Mesothelial cell of epicardium (in vitro differentiated cells): ENCODE results near the gene TUBA3E. TPM values are rescaled to one million over a fixed set of nuclear protein-coding genes. Genes with fewer than 3 reads are reported as not detected.
"Not testable (repeated sequence)": the region's sequence is repeated elsewhere in the genome, so short reads cannot be mapped to it uniquely, and the experiment has no call there.

Experiments
- DNase-seq, 2 experiments: peaks; one replicate each; pipeline ENCODE4 v3.0.0; 2021; ENCODE audit warnings: low spot score in 2 of 2; ENCODE audit not compliant: unreplicated experiment in 2 of 2
- H3K27ac Mint-ChIP-seq: 2 replicates; pipeline ENCODE4 v1.8.0; 2021; ENCODE audit warnings: mixed read lengths
- H3K27me3 Mint-ChIP-seq: 2 replicates; pipeline ENCODE4 v1.8.0; 2021; ENCODE audit warnings: low read depth, mixed read lengths
- H3K36me3 Mint-ChIP-seq: 2 replicates; pipeline ENCODE4 v1.8.0; 2021; ENCODE audit warnings: mixed read lengths
- H3K4me1 Mint-ChIP-seq: 2 replicates; pipeline ENCODE4 v1.8.0; 2021; ENCODE audit warnings: mixed read lengths
- H3K4me3 Mint-ChIP-seq: 2 replicates; pipeline ENCODE4 v1.8.0; 2021; ENCODE audit warnings: mild to moderate bottlenecking, moderate library complexity, mixed read lengths
- H3K9me3 Mint-ChIP-seq: 2 replicates; pipeline ENCODE4 v1.8.0; 2021; ENCODE audit warnings: mixed read lengths
- total RNA-seq: library from RNA; stranded (reverse); gene quantifications from 3 replicates; pipeline ENCODE4 v1.2.1, GENCODE V29; 2021
- TF ChIP-seq, protein P1 (sequence below): fragments of 200-600 bp; sonication (generic); IDR thresholded peaks from one replicate; pipeline ENCODE4 v1.5.0; 2021; ENCODE audit warnings: antibody characterized with exemption; ENCODE audit not compliant: unreplicated experiment

Gene TUBA3E
- total RNA-seq, 1 donor from 2014 or later = not detected

GRCh38 chr2:130181325-130181879 is 16.8 kb downstream of the TUBA3E start, which contains the start of gene SMPD4:
Gene SMPD4, minus strand, starts transcription at chr2:130181602. Its CDS starts 5,010 bp downstream, at chr2:130176592.
- peaks cover 5% of the 10 kb centered on the region for H3K36me3 Mint-ChIP-seq
- peak; percentile 97 to 99 for DNase-seq
- peaks cover 22% of the 10 kb centered on the region for H3K4me1 Mint-ChIP-seq
- H3K9me3 Mint-ChIP-seq = no peaks in the 10 kb centered on the region
- no peaks in the 10 kb centered on the region for H3K27me3 Mint-ChIP-seq
- peak within 1 kb of the TSS; percentile 96 for H3K27ac Mint-ChIP-seq
- TF ChIP-seq, protein P1, sequence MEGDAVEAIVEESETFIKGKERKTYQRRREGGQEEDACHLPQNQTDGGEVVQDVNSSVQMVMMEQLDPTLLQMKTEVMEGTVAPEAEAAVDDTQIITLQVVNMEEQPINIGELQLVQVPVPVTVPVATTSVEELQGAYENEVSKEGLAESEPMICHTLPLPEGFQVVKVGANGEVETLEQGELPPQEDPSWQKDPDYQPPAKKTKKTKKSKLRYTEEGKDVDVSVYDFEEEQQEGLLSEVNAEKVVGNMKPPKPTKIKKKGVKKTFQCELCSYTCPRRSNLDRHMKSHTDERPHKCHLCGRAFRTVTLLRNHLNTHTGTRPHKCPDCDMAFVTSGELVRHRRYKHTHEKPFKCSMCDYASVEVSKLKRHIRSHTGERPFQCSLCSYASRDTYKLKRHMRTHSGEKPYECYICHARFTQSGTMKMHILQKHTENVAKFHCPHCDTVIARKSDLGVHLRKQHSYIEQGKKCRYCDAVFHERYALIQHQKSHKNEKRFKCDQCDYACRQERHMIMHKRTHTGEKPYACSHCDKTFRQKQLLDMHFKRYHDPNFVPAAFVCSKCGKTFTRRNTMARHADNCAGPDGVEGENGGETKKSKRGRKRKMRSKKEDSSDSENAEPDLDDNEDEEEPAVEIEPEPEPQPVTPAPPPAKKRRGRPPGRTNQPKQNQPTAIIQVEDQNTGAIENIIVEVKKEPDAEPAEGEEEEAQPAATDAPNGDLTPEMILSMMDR = no peak
- peak within 1 kb of the TSS; percentile 95 for H3K4me3 Mint-ChIP-seq

DNA sequence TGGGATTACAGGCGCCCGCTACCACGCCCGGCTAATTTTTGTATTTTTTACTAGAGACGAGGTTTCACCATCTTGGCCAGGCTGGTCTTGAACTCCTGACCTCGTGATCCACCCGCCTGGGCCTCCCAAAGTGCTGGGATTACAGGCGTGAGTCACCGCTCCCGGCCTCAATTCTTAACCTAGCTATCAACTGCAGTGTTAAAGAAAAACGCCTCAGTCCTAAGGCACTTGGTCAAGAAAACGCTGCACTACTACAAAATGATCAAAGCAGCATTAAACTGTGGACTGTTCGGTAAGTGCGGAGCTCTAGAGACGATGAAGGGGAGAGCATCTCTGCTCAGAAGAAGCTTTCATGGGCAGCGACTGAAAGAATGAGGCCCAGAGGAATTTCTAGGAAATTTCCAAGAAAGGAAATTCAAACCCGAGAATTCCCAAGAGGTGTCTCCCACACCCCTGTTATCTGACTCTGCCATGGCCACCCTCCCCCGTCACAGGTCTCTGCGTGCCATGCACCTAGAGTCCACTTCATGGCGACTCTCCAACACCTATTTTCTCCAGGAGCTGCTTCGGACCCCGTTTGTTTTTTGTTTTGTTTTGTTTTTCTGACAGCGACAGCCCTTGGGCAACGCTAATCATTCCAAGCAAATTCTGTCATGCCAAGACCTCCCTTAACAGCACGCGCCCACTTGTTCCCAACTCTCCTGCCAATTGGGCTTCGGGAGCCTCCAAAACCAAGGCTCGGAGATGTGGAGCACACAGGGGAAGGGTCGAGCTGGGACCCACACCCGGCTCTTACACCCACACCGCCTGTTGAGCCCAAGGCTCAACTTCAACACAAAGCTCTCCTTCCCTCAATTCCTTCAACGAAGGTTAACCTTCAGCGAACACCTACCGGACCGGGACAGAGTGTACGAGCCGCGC is 17.6 kb downstream of the TUBA3E start:
- Mint-ChIP-seq H3K4me1 (peaks cover 22% of the 10 kb centered on the region), H3K4me3 (peak overlapping the region; percentile 95), H3K27ac (peak overlapping the region; percentile 96)
- H3K36me3 Mint-ChIP-seq, DNase-seq, H3K27me3 Mint-ChIP-seq, H3K9me3 Mint-ChIP-seq: not testable (repeated sequence)

DNA sequence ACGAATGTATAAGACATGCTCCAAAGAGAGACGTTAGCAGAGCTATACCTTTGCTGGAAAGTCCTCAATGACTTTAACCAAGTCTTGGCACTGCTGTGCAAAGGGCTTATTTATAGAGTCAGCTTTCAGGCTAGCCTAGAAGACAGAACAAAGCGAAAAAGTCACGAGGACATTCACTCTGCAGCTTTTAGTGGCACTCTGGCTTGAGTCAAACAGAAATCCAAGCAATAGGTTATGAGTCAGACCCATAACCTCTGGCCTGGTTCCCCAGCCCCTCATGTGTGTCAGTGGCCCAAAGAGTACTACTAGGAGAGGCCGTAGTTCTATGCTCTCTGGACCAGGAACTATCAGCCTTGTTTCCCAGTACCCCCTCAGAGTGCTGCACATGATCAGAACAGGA is 23.4 kb downstream of the TUBA3E start:
- H3K27me3 Mint-ChIP-seq, H3K4me3 Mint-ChIP-seq, H3K4me1 Mint-ChIP-seq, H3K9me3 Mint-ChIP-seq, H3K27ac Mint-ChIP-seq, DNase-seq: not testable (repeated sequence)
- peaks cover 17% of the 10 kb centered on the region for H3K36me3 Mint-ChIP-seq

DNA sequence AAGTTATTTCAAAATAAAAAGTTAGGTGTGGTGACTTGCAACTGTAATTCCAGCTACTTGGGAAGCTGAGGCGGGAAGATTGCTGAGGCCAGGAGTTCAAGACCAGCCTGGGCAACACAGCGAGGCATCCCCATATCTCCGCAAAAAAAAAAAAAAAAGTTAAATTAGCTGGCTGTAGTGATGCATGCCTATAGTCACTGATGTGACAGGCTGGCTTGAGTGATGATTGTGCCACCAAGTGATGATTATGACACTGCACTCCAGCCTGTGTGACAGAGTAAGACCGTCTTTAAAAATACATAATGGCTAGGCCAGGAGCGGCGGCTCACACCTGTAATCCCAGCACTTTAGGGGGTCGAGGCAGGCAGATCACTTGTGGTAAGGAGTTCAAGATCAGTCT is 28.3 kb downstream of the TUBA3E start:
- Mint-ChIP-seq H3K36me3 (peaks cover 40% of the 10 kb centered on the region), H3K9me3 (no peaks in the 10 kb centered on the region), H3K4me1 (no peaks in the 10 kb centered on the region), H3K27ac (no peak overlapping the region), H3K27me3 (no peaks in the 10 kb centered on the region), H3K4me3 (no peak overlapping the region)
- TF ChIP-seq, protein P1 = no peak
- no peak for DNase-seq

DNA sequence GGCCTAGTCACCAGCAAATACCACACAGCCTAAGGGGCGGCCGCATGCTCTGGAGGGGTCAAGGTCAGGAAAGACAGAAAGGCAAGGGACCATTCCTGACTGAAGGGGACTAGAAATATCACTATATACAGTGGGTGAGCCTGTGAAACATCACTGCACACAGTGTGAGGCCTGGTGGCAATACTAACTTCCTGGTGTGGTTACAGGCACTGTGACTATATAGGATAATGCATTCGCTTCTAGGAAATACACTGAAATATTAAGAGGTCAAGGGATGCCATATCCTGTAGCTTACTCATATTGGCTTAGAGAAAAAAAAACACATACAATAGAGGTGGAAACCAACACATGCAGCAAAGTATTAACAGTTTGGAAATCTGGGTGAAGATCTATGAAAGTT is 29.1 kb downstream of the TUBA3E start:
- not testable (repeated sequence) for H3K9me3 Mint-ChIP-seq, H3K27ac Mint-ChIP-seq, H3K4me3 Mint-ChIP-seq, DNase-seq, H3K4me1 Mint-ChIP-seq, H3K27me3 Mint-ChIP-seq
- peaks cover 46% of the 10 kb centered on the region for H3K36me3 Mint-ChIP-seq

- H3K36me3 Mint-ChIP-seq = peaks cover 36% of the 10 kb centered on the region
- H3K4me3 Mint-ChIP-seq, H3K4me1 Mint-ChIP-seq, DNase-seq, H3K9me3 Mint-ChIP-seq, H3K27me3 Mint-ChIP-seq, H3K27ac Mint-ChIP-seq: not testable (repeated sequence)
These were observed 31.6 kb downstream of the TUBA3E start for GRCh38 chr2:130166611-130167010.

GRCh38 chr2:130165293-130166016 is 32.8 kb downstream of the TUBA3E start:
- Mint-ChIP-seq H3K9me3 (no peaks in the 10 kb centered on the region), H3K36me3 (peaks cover 33% of the 10 kb centered on the region), H3K27me3 (no peaks in the 10 kb centered on the region), H3K4me3 (no peak overlapping the region), H3K27ac (no peak overlapping the region), H3K4me1 (no peaks in the 10 kb centered on the region)
- TF ChIP-seq, protein P1 = no peak
- DNase-seq = no peak
